OCI-LY3 (cell line): Measurements from ENCODE around the gene UNC93A.

ENCODE experiments used
- EZH2phosphoT487 ChIP-seq: fragments of 200-600 bp; shearing (Covaris generic); IDR thresholded peaks from 2 replicates; pipeline ENCODE4 v1.6.1; 2018; ENCODE audit warnings: antibody characterized with exemption, mixed run types, low read depth
- TF ChIP-seq, protein P1 (sequence below): fragments of 200-600, 300-600 bp; sonication (generic); IDR thresholded peaks from 2 replicates; pipeline ENCODE4 v1.5.1; 2014; ENCODE audit warnings: antibody characterized with exemption, low read length, low read depth

DNA sequence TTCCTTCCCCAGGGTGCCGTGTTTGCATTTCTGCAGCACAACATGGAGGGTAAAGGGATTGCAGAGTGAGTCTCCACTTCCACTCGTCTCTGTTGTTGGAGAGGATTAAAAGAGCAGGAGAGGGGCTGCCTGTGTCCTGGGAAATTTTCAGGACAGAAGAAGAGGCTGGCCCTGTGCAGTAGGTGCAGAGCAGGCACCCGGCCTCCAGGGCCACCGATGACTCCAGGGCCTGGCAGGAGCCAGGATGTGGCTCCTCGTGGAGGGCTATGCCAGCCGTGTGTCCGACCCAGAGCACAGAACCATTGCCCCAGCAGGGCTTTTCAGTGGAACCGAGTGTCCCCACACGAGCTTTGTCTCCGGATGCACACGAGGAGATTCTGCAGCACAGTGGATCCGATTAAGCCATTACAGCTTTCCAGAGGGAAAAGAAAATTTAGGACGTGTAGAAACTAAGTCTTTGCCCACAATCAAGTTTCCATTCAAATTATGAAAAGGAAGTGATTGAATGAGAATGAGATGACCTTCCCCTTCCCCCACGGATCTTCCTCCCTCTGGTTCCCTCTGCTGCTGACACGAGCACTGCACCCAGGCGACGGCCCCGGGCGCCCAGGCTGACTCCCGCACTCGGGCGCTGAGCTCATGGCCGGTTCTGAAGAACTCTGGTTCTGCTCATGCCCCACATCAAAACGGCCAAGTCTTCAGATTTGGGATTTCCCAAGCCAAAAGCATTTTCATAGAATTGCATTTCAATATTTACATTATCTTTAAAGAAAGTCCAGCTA is 43.1 kb upstream of the UNC93A start:
- TF ChIP-seq, protein P1, sequence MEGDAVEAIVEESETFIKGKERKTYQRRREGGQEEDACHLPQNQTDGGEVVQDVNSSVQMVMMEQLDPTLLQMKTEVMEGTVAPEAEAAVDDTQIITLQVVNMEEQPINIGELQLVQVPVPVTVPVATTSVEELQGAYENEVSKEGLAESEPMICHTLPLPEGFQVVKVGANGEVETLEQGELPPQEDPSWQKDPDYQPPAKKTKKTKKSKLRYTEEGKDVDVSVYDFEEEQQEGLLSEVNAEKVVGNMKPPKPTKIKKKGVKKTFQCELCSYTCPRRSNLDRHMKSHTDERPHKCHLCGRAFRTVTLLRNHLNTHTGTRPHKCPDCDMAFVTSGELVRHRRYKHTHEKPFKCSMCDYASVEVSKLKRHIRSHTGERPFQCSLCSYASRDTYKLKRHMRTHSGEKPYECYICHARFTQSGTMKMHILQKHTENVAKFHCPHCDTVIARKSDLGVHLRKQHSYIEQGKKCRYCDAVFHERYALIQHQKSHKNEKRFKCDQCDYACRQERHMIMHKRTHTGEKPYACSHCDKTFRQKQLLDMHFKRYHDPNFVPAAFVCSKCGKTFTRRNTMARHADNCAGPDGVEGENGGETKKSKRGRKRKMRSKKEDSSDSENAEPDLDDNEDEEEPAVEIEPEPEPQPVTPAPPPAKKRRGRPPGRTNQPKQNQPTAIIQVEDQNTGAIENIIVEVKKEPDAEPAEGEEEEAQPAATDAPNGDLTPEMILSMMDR: no peak
- no peak for TF ChIP-seq EZH2phosphoT487
